C4-2B (cell line): Measurements from ENCODE around the gene LDLRAD3.

Experiments
- CTCF ChIP-seq: fragments of 450-650 bp; conservative IDR thresholded peaks from 2 replicates; pipeline ENCODE4 v1.5.1; 2017; ENCODE audit warnings: mild to moderate bottlenecking
- ZFX ChIP-seq: fragments of 450-650 bp; IDR thresholded peaks from 2 replicates; pipeline ENCODE4 v1.6.1; 2017

GRCh38 chr11:36239636-36240035, 295.8 kb downstream of the LDLRAD3 start:
- no peak for TF ChIP-seq CTCF
- TF ChIP-seq ZFX, result no peak
